Measurements from ENCODE around the gene PLEKHA6. TPM values are rescaled to one million over a fixed set of nuclear protein-coding genes. Genes with fewer than 3 reads are reported as not detected.

Gene PLEKHA6
- total and polyA plus RNA-seq, 2 of the 8 experiments (the other 6 are each of a cell fraction or from before 2014, with no cell fraction given): 4.8 to 20.2 TPM

DNA sequence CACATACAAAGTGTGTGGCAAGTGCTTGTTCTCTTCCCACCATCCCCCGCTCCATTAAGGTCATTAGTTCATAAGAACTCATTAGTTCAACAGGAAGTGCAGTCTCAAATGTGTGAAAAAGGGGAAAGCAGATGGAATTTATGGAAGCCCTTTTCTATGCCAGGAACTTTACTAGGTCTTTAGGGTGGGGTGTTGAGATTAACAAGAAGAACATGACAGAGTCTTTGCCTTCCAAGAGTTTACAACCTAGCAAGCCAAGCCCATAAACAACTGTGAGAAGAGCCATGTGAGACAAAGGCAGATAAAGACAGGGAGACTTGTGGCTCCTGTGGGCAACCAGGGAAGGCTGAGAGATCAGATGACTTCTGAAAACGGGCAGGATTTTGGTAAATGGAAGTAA, 21.4 kb downstream of the PLEKHA6 start:
- no peaks in the 10 kb centered on the region for H3K79me2 ChIP-seq (ENCODE audit: control insufficient read depth in 1 of 2, insufficient read depth in 2 of 2, low read length in 2 of 2)
- no peak for TF ChIP-seq RFX5 (IDR thresholded peaks at IDR 0.05; ENCODE audit: borderline replicate concordance, low read depth, low read length)
- no peak for TF ChIP-seq TBP (IDR thresholded peaks at IDR 0.05; ENCODE audit: low read depth, low read length)
- TF ChIP-seq, protein P1, sequence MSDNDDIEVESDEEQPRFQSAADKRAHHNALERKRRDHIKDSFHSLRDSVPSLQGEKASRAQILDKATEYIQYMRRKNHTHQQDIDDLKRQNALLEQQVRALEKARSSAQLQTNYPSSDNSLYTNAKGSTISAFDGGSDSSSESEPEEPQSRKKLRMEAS (IDR thresholded peaks at IDR 0.05): no peak
- no peak for TF ChIP-seq KDM4A (IDR thresholded peaks at IDR 0.05; ENCODE audit: low read depth, low read length, severe bottlenecking)
- no peak for TF ChIP-seq SIN3A (conservative IDR thresholded peaks at IDR 0.05 in 1 of 2, IDR thresholded peaks at IDR 0.05 in 1 of 2; ENCODE audit: low read depth in 1 of 2, low read length in 2 of 2)
- no peak for TF ChIP-seq JUN (IDR thresholded peaks at IDR 0.05; ENCODE audit: low read depth, low read length)
- TF ChIP-seq BRCA1 (IDR thresholded peaks at IDR 0.05; ENCODE audit: low read depth, low read length): no peak
- TF ChIP-seq SIRT6 (IDR thresholded peaks at IDR 0.05; ENCODE audit: low read length): no peak
- TF ChIP-seq TCF12 (IDR thresholded peaks at IDR 0.05; ENCODE audit: low read depth, low read length): no peak
- no peak for TF ChIP-seq SP1 (IDR thresholded peaks at IDR 0.05; ENCODE audit: low read depth, low read length)
- no peak for TF ChIP-seq SRF (IDR thresholded peaks at IDR 0.05; ENCODE audit: low read depth, low read length)
- TF ChIP-seq KDM5A (IDR thresholded peaks at IDR 0.05; ENCODE audit: low read length): no peak
- TF ChIP-seq, protein P2, sequence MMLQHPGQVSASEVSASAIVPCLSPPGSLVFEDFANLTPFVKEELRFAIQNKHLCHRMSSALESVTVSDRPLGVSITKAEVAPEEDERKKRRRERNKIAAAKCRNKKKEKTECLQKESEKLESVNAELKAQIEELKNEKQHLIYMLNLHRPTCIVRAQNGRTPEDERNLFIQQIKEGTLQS (IDR thresholded peaks at IDR 0.05; ENCODE audit: insufficient read depth, low read depth, low read length): no peak
- no peak for TF ChIP-seq EZH2 (IDR thresholded peaks at IDR 0.05; ENCODE audit: low read depth, low read length, severe bottlenecking)
- POLR2A ChIA-PET (ENCODE audit: partially characterized antibody): no interaction called here
- no peak overlapping the region for H4K8ac ChIP-seq (ENCODE audit: extremely low read depth, insufficient read depth, low read length)
- no peaks in the 10 kb centered on the region for H4K20me1 ChIP-seq (replicated peaks in 1 of 2; ENCODE audit: control insufficient read depth in 1 of 2, insufficient read depth in 2 of 2, low read length in 2 of 2)
- H4K5ac ChIP-seq (ENCODE audit: insufficient read length, low read depth, low read length): no peak overlapping the region
- H3K18ac ChIP-seq (ENCODE audit: extremely low read depth, low read length): no peak overlapping the region
- no peak overlapping the region for H3K4me2 ChIP-seq (ENCODE audit: insufficient read depth in 1 of 2, low read depth in 2 of 2, low read length in 2 of 2)
- no peak overlapping the region for H3K9ac ChIP-seq (replicated peaks in 1 of 4; ENCODE audit: extremely low read depth in 1 of 4, low read depth in 3 of 4, low read length in 3 of 4)
- no peak overlapping the region for H2AK5ac ChIP-seq (ENCODE audit: low read depth, low read length)
- H3K4me1 ChIP-seq (replicated peaks in 1 of 4; ENCODE audit: control insufficient read depth in 3 of 4, insufficient read depth in 4 of 4, low read length in 3 of 4): peaks cover 25 to 45% (median 40%) of the 10 kb centered on the region in 4 experiments
- no peak overlapping the region for H3K23ac ChIP-seq (ENCODE audit: insufficient read length)
- 0 out of 2 replicates have a peak overlapping the region, but pooled peaks have one; percentile 24 for H2BK20ac ChIP-seq (ENCODE audit: low read length)
- peaks cover 0 to 2% (median 0%) of the 10 kb centered on the region in 4 experiments; a peak in 3 of 7 replicates for H3K27me3 ChIP-seq (replicated peaks in 1 of 4; ENCODE audit: control insufficient read depth in 3 of 4, extremely low read depth in 1 of 4, insufficient read depth in 3 of 4, low read length in 3 of 4)
- no peak overlapping the region for H3K4me3 ChIP-seq (ENCODE audit: extremely low read depth in 1 of 4, insufficient read depth in 2 of 4, low read depth in 3 of 4, low read length in 4 of 4)
- peak overlapping the region; percentile 5 for H2BK120ac ChIP-seq (replicated peaks; ENCODE audit: low read depth, low read length)
- 88% methylated on average over 2 of the region's 2 CpGs; no CpG with 5 or more reads in 1 of the 2 experiments for WGBS, 2 experiments (ENCODE audit: extremely low coverage in 1 of 2, insufficient coverage in 1 of 2, insufficient read length in 1 of 2, insufficient replicate concordance in 2 of 2, low coverage in 1 of 2, low lambda C conversion rate in 2 of 2, missing lambda C conversion rate in 1 of 2)
- H3K23me2 ChIP-seq (ENCODE audit: low read depth, low read length): no peaks in the 10 kb centered on the region
- peak overlapping the region; percentile 5 for H4K91ac ChIP-seq (replicated peaks; ENCODE audit: insufficient read length, low read length)
- CTCF ChIA-PET (ENCODE audit: partially characterized antibody): interaction anchor here (0.6 to 1.9 kb wide), 4 partner anchors 12 to 935 kb away, joined by 3 to 4 read pairs (median 4); partner anchors contain the start of gene GOLT1A
- no peaks in the 10 kb centered on the region for H3K36me3 ChIP-seq (ENCODE audit: control insufficient read depth in 2 of 4, insufficient read depth in 4 of 4, low read length in 3 of 4)
- no peak overlapping the region for H3K27ac ChIP-seq (ENCODE audit: low read depth, low read length)
- H2BK12ac ChIP-seq (ENCODE audit: low read depth, low read length): no peak overlapping the region
- peak overlapping the region; percentile 67; the same call in 1 of the 2 replicates for H2BK5ac ChIP-seq (ENCODE audit: low read depth, low read length)
- no peak overlapping the region for H3K4ac ChIP-seq (replicated peaks; ENCODE audit: insufficient read length, low read depth, low read length)
- H3K56ac ChIP-seq (replicated peaks; ENCODE audit: insufficient read length, low read depth, low read length): no peak overlapping the region
- DNase-seq (ENCODE audit: low read depth in 1 of 2, low spot score in 2 of 2) (no peak), FAIRE-seq (no peak)
- no peak overlapping the region for H3K14ac ChIP-seq (ENCODE audit: insufficient read length)
- H2BK15ac ChIP-seq (ENCODE audit: low read length): no peak overlapping the region
- H3K9me3 ChIP-seq (ENCODE audit: insufficient read depth in 2 of 2, low read depth in 1 of 2, low read length in 1 of 2): no peaks in the 10 kb centered on the region
- no peaks in the 10 kb centered on the region for H3K79me1 ChIP-seq (ENCODE audit: low read depth, low read length)
- no peak overlapping the region for H2AFZ ChIP-seq (ENCODE audit: low read length)
